ENCODE measurements around the gene NPTXR. TPM values are rescaled to one million over a fixed set of nuclear protein-coding genes. Genes with fewer than 3 reads are reported as not detected.

The NPTXR gene
- total and polyA plus RNA-seq, 2 donors from 2014 or later = 1.1 to 12.5 TPM

GRCh38 chr22:38832005-38832978, 11.5 kb downstream of the NPTXR start:
- no peak overlapping the region for H3K27ac ChIP-seq (ENCODE audit: low read depth in 2 of 2, low read length in 2 of 2)
- no peak for FAIRE-seq
- no peak for DNase-seq
- no peak overlapping the region for H3K9ac ChIP-seq (ENCODE audit: low read length in 3 of 3)
- peaks cover 0 to 7% (median 0%) of the 10 kb centered on the region in 3 donors for H3K9me3 ChIP-seq (ENCODE audit: control insufficient read depth in 2 of 3, insufficient read depth in 1 of 3, low read length in 3 of 3)
- TF ChIP-seq CTCF (IDR thresholded peaks at IDR 0.05; ENCODE audit: borderline replicate concordance, extremely low read depth, insufficient read depth) = no peak
- no peaks in the 10 kb centered on the region for H3K4me1 ChIP-seq (ENCODE audit: control insufficient read depth in 2 of 3, insufficient read depth in 2 of 3, low read depth in 1 of 3, low read length in 3 of 3)
- no peaks in the 10 kb centered on the region for H3K36me3 ChIP-seq (ENCODE audit: control insufficient read depth in 2 of 3, insufficient read depth in 3 of 3, low read length in 3 of 3)
- no peak overlapping the region for H3K4me3 ChIP-seq (ENCODE audit: low read length in 3 of 3)
- H3K27me3 ChIP-seq (ENCODE audit: control insufficient read depth, insufficient read depth, low read length) = no peaks in the 10 kb centered on the region
- intact Hi-C loops (cut with DNase I) = no loop called here

GRCh38 chr22:38831166-38831945, 12.5 kb downstream of the NPTXR start:
- no peak for TF ChIP-seq CTCF (IDR thresholded peaks at IDR 0.05; ENCODE audit: borderline replicate concordance, extremely low read depth, insufficient read depth)
- intact Hi-C loops (cut with DNase I) = no loop called here
- H3K9ac ChIP-seq (ENCODE audit: low read length in 3 of 3) = no peak overlapping the region
- H3K4me1 ChIP-seq (ENCODE audit: control insufficient read depth in 2 of 3, insufficient read depth in 2 of 3, low read depth in 1 of 3, low read length in 3 of 3) = no peaks in the 10 kb centered on the region
- FAIRE-seq (no peak), DNase-seq (no peak)
- no peaks in the 10 kb centered on the region for H3K27me3 ChIP-seq (ENCODE audit: control insufficient read depth, insufficient read depth, low read length)
- no peak overlapping the region for H3K4me3 ChIP-seq (ENCODE audit: low read length in 3 of 3)
- no peak overlapping the region for H3K27ac ChIP-seq (ENCODE audit: low read depth in 2 of 2, low read length in 2 of 2)
- peaks cover 0 to 7% (median 0%) of the 10 kb centered on the region in 3 donors for H3K9me3 ChIP-seq (ENCODE audit: control insufficient read depth in 2 of 3, insufficient read depth in 1 of 3, low read length in 3 of 3)
- no peaks in the 10 kb centered on the region for H3K36me3 ChIP-seq (ENCODE audit: control insufficient read depth in 2 of 3, insufficient read depth in 3 of 3, low read length in 3 of 3)

- Histone ChIP-seq H3K27me3 (ENCODE audit: control insufficient read depth, insufficient read depth, low read length) (no peaks in the 10 kb centered on the region), H3K27ac (ENCODE audit: low read depth in 2 of 2, low read length in 2 of 2) (no peak overlapping the region), H3K9me3 (ENCODE audit: control insufficient read depth in 2 of 3, insufficient read depth in 1 of 3, low read length in 3 of 3) (peaks cover 0 to 7% (median 0%) of the 10 kb centered on the region in 3 donors), H3K9ac (ENCODE audit: low read length in 3 of 3) (no peak overlapping the region), H3K36me3 (ENCODE audit: control insufficient read depth in 2 of 3, insufficient read depth in 3 of 3, low read length in 3 of 3) (no peaks in the 10 kb centered on the region), H3K4me3 (ENCODE audit: low read length in 3 of 3) (no peak overlapping the region), H3K4me1 (ENCODE audit: control insufficient read depth in 2 of 3, insufficient read depth in 2 of 3, low read depth in 1 of 3, low read length in 3 of 3) (no peaks in the 10 kb centered on the region)
- DNase-seq = peak in 1 of 5 donors; percentile 45
- TF ChIP-seq CTCF (IDR thresholded peaks at IDR 0.05; ENCODE audit: borderline replicate concordance, extremely low read depth, insufficient read depth) = no peak
- no peak for FAIRE-seq
- intact Hi-C loops (cut with DNase I) = no loop called here
These were observed 13.1 kb downstream of the NPTXR start for GRCh38 chr22:38830845-38831108.

All from kidney (tissue), 14 donors.